Breast epithelium (tissue), 3 donors: ENCODE results near the gene NCAM2.

Experiments used
- CTCF ChIP-seq, 3 donors: fragments of 450-650 bp; IDR thresholded peaks; one replicate each; pipeline ENCODE4 v1.5.1; 2016 to 2017; ENCODE audit warnings: antibody characterized with exemption in 3 of 3, mild to moderate bottlenecking in 3 of 3, moderate library complexity in 3 of 3
- POLR2A ChIP-seq: fragments of 450-650 bp; IDR thresholded peaks from one replicate; pipeline ENCODE4 v1.6.1; 2016; ENCODE audit warnings: antibody characterized with exemption, mild to moderate bottlenecking, moderate library complexity

DNA sequence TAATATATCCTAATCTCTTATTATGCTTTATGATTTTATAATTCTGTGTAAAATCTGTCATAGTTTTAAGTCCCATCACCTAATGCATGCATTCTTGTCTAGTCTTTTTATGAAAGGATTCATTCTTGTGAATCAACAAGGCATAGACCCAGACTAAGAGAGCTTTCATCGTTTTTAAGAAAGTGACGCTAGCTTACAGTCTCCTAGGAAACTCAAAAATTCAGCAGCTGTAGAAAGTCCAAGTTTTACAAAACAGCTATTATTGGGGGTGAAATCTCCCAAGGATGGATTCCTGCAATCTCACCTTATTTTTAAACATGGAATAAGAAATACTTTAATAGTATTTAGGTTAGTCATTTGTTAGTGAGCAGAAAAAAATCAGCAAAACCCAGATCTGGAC is 104.7 kb downstream of the NCAM2 start:
- no peak for TF ChIP-seq POLR2A
- no peak for TF ChIP-seq CTCF (IDR thresholded peaks at IDR 0.05)
